GM19238 (cell line): ENCODE results near the gene GRK1.

ENCODE experiments used
- DNase-seq: peaks from one replicate; pipeline ENCODE4 v3.0.0; 2011; ENCODE audit warnings: low spot score; ENCODE audit not compliant: insufficient read length

Gene GRK1

GRCh38 chr13:113650275-113650674 lies 16.7 kb upstream of the GRK1 start:
- no peak for DNase-seq

- no peak for DNase-seq
Measured at GRCh38 chr13:113650731-113651148, 16.3 kb upstream of the GRK1 start.

- DNase-seq = no peak
Measured at GRCh38 chr13:113651511-113652403, 15.3 kb upstream of the GRK1 start.

- no peak for DNase-seq
Measured at GRCh38 chr13:113652404-113653263, 14.4 kb upstream of the GRK1 start.

GRCh38 chr13:113653264-113654174 lies 13.5 kb upstream of the GRK1 start:
- DNase-seq = no peak

GRCh38 chr13:113654175-113654560 lies 12.9 kb upstream of the GRK1 start:
- no peak for DNase-seq

- DNase-seq = no peak
Measured at GRCh38 chr13:113654591-113655345, 12.3 kb upstream of the GRK1 start.

GRCh38 chr13:113655346-113656002 lies 11.5 kb upstream of the GRK1 start:
- DNase-seq = no peak

- no peak for DNase-seq
Measured at GRCh38 chr13:113656003-113656588, 10.9 kb upstream of the GRK1 start.

- no peak for DNase-seq
Measured at GRCh38 chr13:113656831-113657671, 10.0 kb upstream of the GRK1 start.

- no peak for DNase-seq
Measured at GRCh38 chr13:113657851-113658741, 8.9 kb upstream of the GRK1 start, which contains the start of gene ATP4B. ATP4B (minus strand) TSS chr13:113658198; CDS start chr13:113658144, 54 bp downstream.

GRCh38 chr13:113658836-113659235 lies 8.2 kb upstream of the GRK1 start:
- DNase-seq = no peak

GRCh38 chr13:113659337-113659736 lies 7.7 kb upstream of the GRK1 start:
- DNase-seq = no peak

- no peak for DNase-seq
Measured at GRCh38 chr13:113660066-113660465, 7.0 kb upstream of the GRK1 start.

GRCh38 chr13:113661509-113661908 lies 5.5 kb upstream of the GRK1 start:
- DNase-seq = no peak

- no peak for DNase-seq
Measured at GRCh38 chr13:113663934-113664333, 3.1 kb upstream of the GRK1 start.

- DNase-seq = no peak
Measured at GRCh38 chr13:113664751-113665596, 2.0 kb upstream of the GRK1 start.
